GM23338 (cell line): Measurements from ENCODE around the gene MYRFL.

Experiments
- CREB1 ChIP-seq: fragments of 250-450 bp; sonication (Bioruptor Pico); IDR thresholded peaks from 2 replicates; pipeline ENCODE4 v1.5.0; 2020; ENCODE audit warnings: low read depth, mild to moderate bottlenecking, moderate library complexity
- EZH2 ChIP-seq: fragments of 200-600 bp; sonication (generic); IDR thresholded peaks from one replicate; pipeline ENCODE4 v1.8.0; 2017; ENCODE audit warnings: antibody characterized with exemption, mild to moderate bottlenecking, low read depth; ENCODE audit not compliant: unreplicated experiment
- POLR2AphosphoS5 ChIP-seq: IDR thresholded peaks from 2 replicates; pipeline ENCODE4 v1.6.1; 2016; ENCODE audit warnings: antibody characterized with exemption, low read depth
- TF ChIP-seq, protein P1 (sequence below), 2 experiments: fragments of 200-600 bp in 1 of 2; sonication (generic) in 1 of 2; conservative IDR thresholded peaks; 2 replicates each; pipeline versions ENCODE4 v1.5.1 to v1.6.1; 2016 to 2017; ENCODE audit warnings: antibody characterized with exemption in 2 of 2, low read depth in 2 of 2, mild to moderate bottlenecking in 2 of 2, moderate library complexity in 1 of 2

DNA sequence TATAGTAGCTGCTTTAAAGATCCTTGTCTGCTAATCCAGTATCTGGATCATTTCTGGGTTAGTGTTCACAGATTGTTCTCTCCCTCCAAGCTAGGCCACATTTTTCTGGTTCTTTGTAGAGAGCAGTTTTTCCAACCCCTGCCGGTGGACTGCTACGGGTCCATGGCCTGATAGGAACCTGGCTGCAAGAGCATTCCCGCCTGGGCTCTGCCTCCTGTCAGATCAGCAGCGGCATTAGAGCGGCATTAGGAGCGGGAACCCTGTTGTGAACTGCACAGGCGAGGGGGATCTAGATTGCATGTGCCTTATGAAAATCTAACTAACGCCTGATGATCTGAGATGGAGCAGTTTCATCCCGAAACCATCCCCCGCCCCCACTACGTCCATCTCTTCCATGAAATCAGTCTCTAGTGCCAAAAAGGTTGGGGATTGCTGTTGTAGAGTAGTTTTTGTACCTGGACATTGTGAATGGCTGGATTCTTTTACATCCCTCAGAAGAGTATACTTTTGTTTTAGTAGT is 50.4 kb downstream of the MYRFL start:
- TF ChIP-seq EZH2 (no peak), POLR2AphosphoS5 (no peak), CREB1 (CRISPR knock-in tag) (no peak)
- TF ChIP-seq, protein P1, sequence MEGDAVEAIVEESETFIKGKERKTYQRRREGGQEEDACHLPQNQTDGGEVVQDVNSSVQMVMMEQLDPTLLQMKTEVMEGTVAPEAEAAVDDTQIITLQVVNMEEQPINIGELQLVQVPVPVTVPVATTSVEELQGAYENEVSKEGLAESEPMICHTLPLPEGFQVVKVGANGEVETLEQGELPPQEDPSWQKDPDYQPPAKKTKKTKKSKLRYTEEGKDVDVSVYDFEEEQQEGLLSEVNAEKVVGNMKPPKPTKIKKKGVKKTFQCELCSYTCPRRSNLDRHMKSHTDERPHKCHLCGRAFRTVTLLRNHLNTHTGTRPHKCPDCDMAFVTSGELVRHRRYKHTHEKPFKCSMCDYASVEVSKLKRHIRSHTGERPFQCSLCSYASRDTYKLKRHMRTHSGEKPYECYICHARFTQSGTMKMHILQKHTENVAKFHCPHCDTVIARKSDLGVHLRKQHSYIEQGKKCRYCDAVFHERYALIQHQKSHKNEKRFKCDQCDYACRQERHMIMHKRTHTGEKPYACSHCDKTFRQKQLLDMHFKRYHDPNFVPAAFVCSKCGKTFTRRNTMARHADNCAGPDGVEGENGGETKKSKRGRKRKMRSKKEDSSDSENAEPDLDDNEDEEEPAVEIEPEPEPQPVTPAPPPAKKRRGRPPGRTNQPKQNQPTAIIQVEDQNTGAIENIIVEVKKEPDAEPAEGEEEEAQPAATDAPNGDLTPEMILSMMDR (conservative IDR thresholded peaks at IDR 0.05; ENCODE audit: low read depth in 2 of 2): no peak
